ENCODE results near the gene NPM3. TPM values are rescaled to one million over a fixed set of nuclear protein-coding genes. Genes with fewer than 3 reads are reported as not detected.

Gene NPM3
- total RNA-seq, 6 experiments from 2014 or later: 4.7 to 31.8 (median 8.6) TPM

DNA sequence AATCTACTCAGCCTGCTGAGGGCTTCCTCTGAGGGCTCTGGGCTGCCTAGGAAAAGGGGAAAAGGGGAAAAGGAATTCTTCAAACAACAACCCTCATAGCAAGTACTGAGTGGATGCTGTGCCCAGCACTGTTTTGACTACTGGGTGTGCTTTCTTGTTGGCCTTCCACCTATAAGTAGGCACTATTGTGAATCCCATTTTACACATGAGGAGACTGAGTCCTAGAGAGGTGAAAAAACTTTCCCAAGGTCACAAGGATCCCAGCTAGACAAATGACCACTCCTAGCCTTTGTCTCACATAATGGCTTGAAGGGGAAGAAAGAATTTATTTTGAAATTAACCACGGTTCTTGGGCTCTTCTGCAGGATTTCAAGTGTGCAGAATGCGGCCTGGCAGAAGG is 24.4 kb downstream of the NPM3 start:
- no peak for ATAC-seq
- 65% methylated on average over 2 of the region's 2 CpGs for WGBS (ENCODE audit: insufficient coverage, low coverage, low lambda C conversion rate, missing lambda C conversion rate)

DNA sequence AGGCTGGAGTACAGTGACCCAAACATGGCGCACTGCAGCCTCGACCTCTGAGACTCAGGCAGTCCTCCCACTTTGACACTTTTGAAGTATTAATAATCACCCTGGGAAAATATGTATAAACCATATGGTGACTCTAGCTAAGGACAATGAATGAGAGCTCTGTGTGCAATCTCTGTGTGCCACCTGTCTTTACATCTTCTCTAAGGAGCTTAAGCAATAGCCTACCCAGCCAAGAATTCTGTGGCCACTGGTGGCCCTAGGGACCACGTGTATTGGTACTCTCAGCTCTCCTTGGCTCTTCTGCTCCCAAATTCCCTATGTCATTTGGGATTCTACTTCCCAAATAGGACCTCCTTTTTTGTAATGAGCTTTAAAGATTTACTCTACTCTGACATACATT is 31.0 kb downstream of the NPM3 start:
- Histone ChIP-seq H3K9me3 (no peaks in the 10 kb centered on the region), H3K36me3 (no peaks in the 10 kb centered on the region), H3K4me1 (no peaks in the 10 kb centered on the region), H3K27me3 (no peaks in the 10 kb centered on the region), H3K4me3 (no peak overlapping the region), H3K27ac (no peak overlapping the region)
- ATAC-seq: no peak
- intact Hi-C loops (cut with DNase I): no loop called here
- no peak for DNase-seq
- TF ChIP-seq, protein P1, sequence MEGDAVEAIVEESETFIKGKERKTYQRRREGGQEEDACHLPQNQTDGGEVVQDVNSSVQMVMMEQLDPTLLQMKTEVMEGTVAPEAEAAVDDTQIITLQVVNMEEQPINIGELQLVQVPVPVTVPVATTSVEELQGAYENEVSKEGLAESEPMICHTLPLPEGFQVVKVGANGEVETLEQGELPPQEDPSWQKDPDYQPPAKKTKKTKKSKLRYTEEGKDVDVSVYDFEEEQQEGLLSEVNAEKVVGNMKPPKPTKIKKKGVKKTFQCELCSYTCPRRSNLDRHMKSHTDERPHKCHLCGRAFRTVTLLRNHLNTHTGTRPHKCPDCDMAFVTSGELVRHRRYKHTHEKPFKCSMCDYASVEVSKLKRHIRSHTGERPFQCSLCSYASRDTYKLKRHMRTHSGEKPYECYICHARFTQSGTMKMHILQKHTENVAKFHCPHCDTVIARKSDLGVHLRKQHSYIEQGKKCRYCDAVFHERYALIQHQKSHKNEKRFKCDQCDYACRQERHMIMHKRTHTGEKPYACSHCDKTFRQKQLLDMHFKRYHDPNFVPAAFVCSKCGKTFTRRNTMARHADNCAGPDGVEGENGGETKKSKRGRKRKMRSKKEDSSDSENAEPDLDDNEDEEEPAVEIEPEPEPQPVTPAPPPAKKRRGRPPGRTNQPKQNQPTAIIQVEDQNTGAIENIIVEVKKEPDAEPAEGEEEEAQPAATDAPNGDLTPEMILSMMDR (IDR thresholded peaks at IDR 0.05): no peak
- no peak for TF ChIP-seq POLR2A (IDR thresholded peaks at IDR 0.05)
- WGBS (ENCODE audit: insufficient coverage, low coverage, low lambda C conversion rate, missing lambda C conversion rate): 54% methylated on average over 3 of the region's 3 CpGs

More for the DNA sequence above, 24.4 kb downstream of the NPM3 start:
- Histone ChIP-seq H3K9me3 (no peaks in the 10 kb centered on the region), H3K27me3 (no peaks in the 10 kb centered on the region), H3K27ac (no peak overlapping the region), H3K36me3 (no peaks in the 10 kb centered on the region), H3K4me1 (no peaks in the 10 kb centered on the region), H3K4me3 (no peak overlapping the region)
- no peak for TF ChIP-seq POLR2A (IDR thresholded peaks at IDR 0.05)
- TF ChIP-seq, protein P1 (IDR thresholded peaks at IDR 0.05): no peak
- no peak for DNase-seq
- intact Hi-C loops (cut with DNase I): no loop called here

DNA sequence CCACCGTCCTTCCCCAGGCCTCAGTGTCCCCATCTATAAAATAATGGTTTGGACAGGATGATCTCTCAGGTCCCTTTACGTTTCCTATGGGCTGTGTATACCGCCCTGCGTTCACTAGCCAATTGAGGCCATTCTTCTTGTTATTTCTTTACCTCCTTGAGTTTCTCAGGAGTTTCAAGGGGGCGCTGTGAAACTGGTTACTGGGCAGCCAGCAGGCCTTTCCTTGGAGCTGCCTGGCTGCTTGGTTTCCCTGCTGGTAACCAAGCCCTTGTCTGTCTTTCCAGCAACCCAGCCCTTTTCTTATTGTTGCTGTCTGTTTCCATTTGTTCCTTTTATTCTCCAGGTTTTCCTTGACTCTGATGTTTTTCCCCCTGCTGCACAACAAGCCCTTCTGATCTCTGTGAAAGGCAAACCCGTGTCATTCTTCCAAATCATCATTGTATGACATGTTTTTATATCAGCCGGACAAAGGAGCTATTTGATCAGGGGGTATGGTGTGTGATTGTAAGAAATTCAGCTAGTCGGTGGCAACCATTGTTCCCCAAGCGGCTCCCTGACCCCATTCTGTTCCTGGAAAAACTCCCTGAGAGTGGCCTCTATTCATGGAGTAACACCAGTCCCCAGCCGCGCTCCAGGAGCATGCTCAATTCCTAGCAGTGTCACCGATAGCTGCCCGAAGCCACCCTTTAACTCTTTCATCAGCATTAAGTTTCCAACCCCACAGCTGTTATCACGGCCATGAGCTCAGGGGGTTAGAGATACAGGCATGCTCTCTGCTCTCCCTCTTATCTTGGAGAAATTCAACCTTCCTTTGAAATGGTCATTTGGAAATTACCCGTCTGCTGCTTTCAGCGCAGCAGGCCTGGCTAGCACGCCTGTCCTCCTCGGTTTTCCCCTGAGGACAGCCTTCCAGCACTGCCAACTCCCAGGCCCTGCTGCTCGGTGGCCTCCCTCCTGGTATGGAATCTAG is 33.9 kb downstream of the NPM3 start:
- WGBS (ENCODE audit: insufficient coverage, low coverage, low lambda C conversion rate, missing lambda C conversion rate): 77% methylated on average over 13 of the region's 19 CpGs
- intact Hi-C loops (cut with DNase I): no loop called here
- DNase-seq (no peak), ATAC-seq (no peak)
- Histone ChIP-seq H3K27ac (no peak overlapping the region), H3K4me1 (no peaks in the 10 kb centered on the region), H3K36me3 (no peaks in the 10 kb centered on the region), H3K9me3 (no peaks in the 10 kb centered on the region), H3K4me3 (no peak overlapping the region), H3K27me3 (no peaks in the 10 kb centered on the region)
- TF ChIP-seq POLR2A (IDR thresholded peaks at IDR 0.05): no peak
- TF ChIP-seq, protein P1 (IDR thresholded peaks at IDR 0.05): no peak

DNA sequence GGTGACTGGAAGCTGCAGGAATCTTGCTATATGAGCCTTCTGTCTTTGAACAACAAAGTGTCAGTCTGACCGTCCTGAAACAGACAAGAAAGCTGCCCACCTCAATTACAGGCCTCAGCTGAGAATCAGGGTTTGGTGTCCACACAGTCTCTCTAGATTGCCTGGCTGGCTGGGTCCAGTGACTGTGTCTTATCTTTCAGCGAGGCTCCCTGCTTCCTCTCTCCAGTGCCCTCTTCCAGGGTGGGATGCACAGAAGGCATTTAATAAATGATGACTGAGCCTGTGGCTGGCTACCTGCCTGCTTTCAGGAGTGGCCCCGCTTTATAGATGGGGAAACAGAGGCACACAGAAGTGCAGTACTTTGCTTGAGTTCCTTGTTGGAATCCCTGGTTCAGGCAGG is 34.8 kb downstream of the NPM3 start:
- no peaks in the 10 kb centered on the region for H3K27me3 ChIP-seq

More for the DNA sequence above, 34.8 kb downstream of the NPM3 start:
- Histone ChIP-seq H3K4me3 (no peak overlapping the region), H3K27ac (no peak overlapping the region), H3K9me3 (no peaks in the 10 kb centered on the region), H3K4me1 (no peaks in the 10 kb centered on the region), H3K36me3 (no peaks in the 10 kb centered on the region)
- TF ChIP-seq, protein P1 (IDR thresholded peaks at IDR 0.05): no peak
- TF ChIP-seq POLR2A (IDR thresholded peaks at IDR 0.05): no peak
- ATAC-seq (no peak), DNase-seq (no peak)
- 62% methylated on average over 3 of the region's 3 CpGs for WGBS (ENCODE audit: insufficient coverage, low coverage, low lambda C conversion rate, missing lambda C conversion rate)
- intact Hi-C loops (cut with DNase I): no loop called here
